Measurements from ENCODE around the gene POLR2C.

The POLR2C gene

GRCh38 chr16:57447186-57447962 is 15.1 kb upstream of the POLR2C start, which contains the start of the genes CIAPIN1 and COQ9:
Gene CIAPIN1 (minus strand): TSS chr16:57447385. CDS start chr16:57440928, 6,457 bp downstream.
Gene COQ9 (plus strand): TSS chr16:57447479. CDS start chr16:57447506, 27 bp downstream.
- H3K4me3 ChIP-seq (ENCODE audit: insufficient read depth, low read depth, low read length), result peak within 1 kb of the TSS; percentile 100
- H3K27ac ChIP-seq (ENCODE audit: insufficient read depth, low read depth, low read length, poor library complexity, severe bottlenecking), result peak within 1 kb of the TSS; percentile 46
- no peaks in the 10 kb centered on the region for H3K36me3 ChIP-seq (ENCODE audit: control insufficient read depth, insufficient read depth, low read length)
- no peaks in the 10 kb centered on the region for H3K27me3 ChIP-seq (ENCODE audit: control insufficient read depth, insufficient read depth, low read length, poor library complexity, severe bottlenecking)
- no peaks in the 10 kb centered on the region for H3K9me3 ChIP-seq (ENCODE audit: control insufficient read depth, low read length)
- WGBS, 2 experiments, result 0 to 1% methylated on average over 68 of the region's 68 CpGs
- peaks cover 11% of the 10 kb centered on the region for H3K4me1 ChIP-seq (ENCODE audit: control insufficient read depth, insufficient read depth, low read length)

DNA sequence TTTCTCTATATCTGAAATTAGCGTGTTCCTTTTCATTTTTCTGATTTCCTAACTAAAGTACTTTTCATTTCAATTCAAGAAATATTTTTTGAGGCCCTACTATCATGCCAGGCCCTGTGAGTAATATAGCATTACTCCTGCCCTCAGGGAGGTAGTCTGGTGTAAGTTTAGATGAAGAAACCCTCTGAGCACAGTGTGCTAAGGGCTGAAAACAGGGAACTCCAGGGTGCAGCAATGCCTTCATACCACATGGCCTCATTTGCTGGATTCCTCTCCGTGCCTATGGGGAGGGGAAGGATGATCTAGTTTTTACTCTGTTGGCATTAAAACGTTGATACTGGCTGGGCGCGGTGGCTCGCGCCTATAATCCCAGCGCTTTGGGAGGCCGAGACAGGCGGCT is 10.5 kb upstream of the POLR2C start:
- Histone ChIP-seq H3K4me3 (ENCODE audit: insufficient read depth, low read depth, low read length) (no peak overlapping the region), H3K36me3 (ENCODE audit: control insufficient read depth, insufficient read depth, low read length) (peaks cover 11% of the 10 kb centered on the region), H3K4me1 (ENCODE audit: control insufficient read depth, insufficient read depth, low read length) (peaks cover 6% of the 10 kb centered on the region), H3K27me3 (ENCODE audit: control insufficient read depth, insufficient read depth, low read length, poor library complexity, severe bottlenecking) (no peaks in the 10 kb centered on the region), H3K9me3 (ENCODE audit: control insufficient read depth, low read length) (no peaks in the 10 kb centered on the region), H3K27ac (ENCODE audit: insufficient read depth, low read depth, low read length, poor library complexity, severe bottlenecking) (no peak overlapping the region)
- 93 to 96% methylated on average over 10 of the region's 10 CpGs for WGBS, 2 experiments

- WGBS, 2 experiments, result 2% methylated on average over 14 to 16 of the region's 16 CpGs
- H3K36me3 ChIP-seq (ENCODE audit: control insufficient read depth, insufficient read depth, low read length), result peaks cover 22% of the 10 kb centered on the region
Observed at GRCh38 chr16:57462978-57463362, 491 bp downstream of the POLR2C start.

DNA sequence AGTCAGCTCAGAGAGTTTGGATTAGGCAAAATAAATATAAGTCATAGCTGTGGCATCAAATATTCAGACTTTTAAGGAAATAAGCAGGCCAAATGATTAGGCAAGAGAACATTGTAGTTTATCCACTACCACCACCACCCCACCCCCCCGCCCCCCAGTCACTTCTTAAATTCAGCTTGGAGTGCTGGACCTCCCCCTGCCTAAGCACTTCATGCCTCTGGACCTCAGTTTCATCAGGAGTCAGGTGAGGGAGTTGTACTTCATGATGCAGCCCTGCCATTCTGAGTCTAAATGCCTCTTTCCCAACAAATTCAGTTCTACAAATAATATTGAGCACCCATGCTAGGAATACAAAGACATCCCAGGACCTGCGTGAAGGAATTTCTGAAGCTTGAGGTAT is 2.0 kb downstream of the POLR2C start:
- WGBS, 2 experiments, result 100% methylated on average over 1 of the region's 2 CpGs

More at GRCh38 chr16:57462978-57463362, 491 bp downstream of the POLR2C start:
- Histone ChIP-seq H3K4me1 (ENCODE audit: control insufficient read depth, insufficient read depth, low read length) (peaks cover 3% of the 10 kb centered on the region), H3K4me3 (ENCODE audit: insufficient read depth, low read depth, low read length) (peak overlapping the region; percentile 62), H3K27ac (ENCODE audit: insufficient read depth, low read depth, low read length, poor library complexity, severe bottlenecking) (no peak overlapping the region), H3K9me3 (ENCODE audit: control insufficient read depth, low read length) (no peaks in the 10 kb centered on the region), H3K27me3 (ENCODE audit: control insufficient read depth, insufficient read depth, low read length, poor library complexity, severe bottlenecking) (no peaks in the 10 kb centered on the region)

GRCh38 chr16:57468346-57468745 is 5.9 kb downstream of the POLR2C start:
- H3K4me3 ChIP-seq (ENCODE audit: insufficient read depth, low read depth, low read length), result no peak overlapping the region
- no peak overlapping the region for H3K27ac ChIP-seq (ENCODE audit: insufficient read depth, low read depth, low read length, poor library complexity, severe bottlenecking)
- H3K36me3 ChIP-seq (ENCODE audit: control insufficient read depth, insufficient read depth, low read length), result peaks cover 31% of the 10 kb centered on the region
- 92 to 99% methylated on average over 2 of the region's 2 CpGs for WGBS, 2 experiments
- peaks cover 6% of the 10 kb centered on the region for H3K4me1 ChIP-seq (ENCODE audit: control insufficient read depth, insufficient read depth, low read length)
- no peaks in the 10 kb centered on the region for H3K27me3 ChIP-seq (ENCODE audit: control insufficient read depth, insufficient read depth, low read length, poor library complexity, severe bottlenecking)
- H3K9me3 ChIP-seq (ENCODE audit: control insufficient read depth, low read length), result no peaks in the 10 kb centered on the region

More for the DNA sequence above, 2.0 kb downstream of the POLR2C start:
- Histone ChIP-seq H3K36me3 (ENCODE audit: control insufficient read depth, insufficient read depth, low read length) (peaks cover 21% of the 10 kb centered on the region), H3K27ac (ENCODE audit: insufficient read depth, low read depth, low read length, poor library complexity, severe bottlenecking) (no peak overlapping the region), H3K27me3 (ENCODE audit: control insufficient read depth, insufficient read depth, low read length, poor library complexity, severe bottlenecking) (no peaks in the 10 kb centered on the region), H3K4me1 (ENCODE audit: control insufficient read depth, insufficient read depth, low read length) (peaks cover 3% of the 10 kb centered on the region), H3K9me3 (ENCODE audit: control insufficient read depth, low read length) (no peaks in the 10 kb centered on the region), H3K4me3 (ENCODE audit: insufficient read depth, low read depth, low read length) (no peak overlapping the region)

DNA sequence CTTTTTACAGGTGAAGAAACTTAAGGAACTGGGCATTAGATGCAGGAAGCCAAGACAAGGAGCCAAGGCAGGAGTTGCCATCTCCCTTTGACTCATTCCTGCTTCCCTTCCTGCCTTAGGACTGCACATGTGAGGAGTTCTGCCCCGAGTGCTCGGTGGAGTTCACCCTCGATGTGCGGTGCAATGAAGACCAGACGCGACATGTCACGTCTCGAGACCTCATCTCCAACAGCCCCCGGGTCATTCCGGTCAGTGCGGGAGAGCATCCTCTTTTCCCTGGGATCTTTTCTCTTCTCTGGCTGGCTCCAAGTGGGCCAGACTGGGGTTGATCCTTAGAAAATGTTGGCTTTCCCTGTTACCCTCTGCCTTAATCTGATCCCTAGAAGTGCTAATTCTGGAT is 6.6 kb downstream of the POLR2C start:
- no peak overlapping the region for H3K27ac ChIP-seq (ENCODE audit: insufficient read depth, low read depth, low read length, poor library complexity, severe bottlenecking)
- H3K4me3 ChIP-seq (ENCODE audit: insufficient read depth, low read depth, low read length), result no peak overlapping the region
- peaks cover 5% of the 10 kb centered on the region for H3K4me1 ChIP-seq (ENCODE audit: control insufficient read depth, insufficient read depth, low read length)
- peaks cover 30% of the 10 kb centered on the region for H3K36me3 ChIP-seq (ENCODE audit: control insufficient read depth, insufficient read depth, low read length)
- no peaks in the 10 kb centered on the region for H3K9me3 ChIP-seq (ENCODE audit: control insufficient read depth, low read length)
- WGBS, 2 experiments, result 95 to 97% methylated on average over 11 of the region's 11 CpGs
- no peaks in the 10 kb centered on the region for H3K27me3 ChIP-seq (ENCODE audit: control insufficient read depth, insufficient read depth, low read length, poor library complexity, severe bottlenecking)

DNA sequence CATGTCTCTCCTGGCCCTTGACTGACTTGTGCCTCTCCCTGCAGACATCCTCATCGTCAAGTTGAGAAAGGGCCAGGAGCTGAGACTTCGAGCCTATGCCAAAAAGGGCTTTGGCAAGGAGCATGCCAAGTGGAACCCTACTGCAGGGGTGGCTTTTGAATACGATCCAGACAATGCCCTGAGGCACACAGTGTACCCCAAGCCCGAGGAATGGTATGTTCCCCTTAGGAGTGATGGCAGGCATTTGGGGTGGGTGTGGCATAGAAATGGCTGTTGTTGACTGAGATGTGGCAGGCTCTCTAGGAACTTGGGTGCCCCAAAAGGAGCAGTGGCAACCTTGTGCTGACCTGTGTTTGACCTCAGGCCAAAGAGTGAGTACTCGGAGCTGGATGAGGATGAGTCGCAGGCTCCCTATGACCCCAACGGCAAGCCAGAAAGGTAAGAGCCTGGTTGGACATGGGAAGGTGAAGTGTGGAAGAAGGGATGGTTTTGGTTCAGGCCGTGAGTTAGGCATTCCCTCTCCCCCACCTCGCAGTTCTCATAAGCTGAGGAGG is 7.5 kb downstream of the POLR2C start:
- H3K27ac ChIP-seq (ENCODE audit: insufficient read depth, low read depth, low read length, poor library complexity, severe bottlenecking), result no peak overlapping the region
- H3K4me1 ChIP-seq (ENCODE audit: control insufficient read depth, insufficient read depth, low read length), result peaks cover 5% of the 10 kb centered on the region
- WGBS, 2 experiments, result 93 to 94% methylated on average over 9 of the region's 9 CpGs
- no peak overlapping the region for H3K4me3 ChIP-seq (ENCODE audit: insufficient read depth, low read depth, low read length)
- no peaks in the 10 kb centered on the region for H3K27me3 ChIP-seq (ENCODE audit: control insufficient read depth, insufficient read depth, low read length, poor library complexity, severe bottlenecking)
- no peaks in the 10 kb centered on the region for H3K9me3 ChIP-seq (ENCODE audit: control insufficient read depth, low read length)
- H3K36me3 ChIP-seq (ENCODE audit: control insufficient read depth, insufficient read depth, low read length), result peaks cover 27% of the 10 kb centered on the region

- Histone ChIP-seq H3K9me3 (ENCODE audit: control insufficient read depth, low read length) (no peaks in the 10 kb centered on the region), H3K27ac (ENCODE audit: insufficient read depth, low read depth, low read length, poor library complexity, severe bottlenecking) (no peak overlapping the region), H3K4me3 (ENCODE audit: insufficient read depth, low read depth, low read length) (no peak overlapping the region), H3K27me3 (ENCODE audit: control insufficient read depth, insufficient read depth, low read length, poor library complexity, severe bottlenecking) (no peaks in the 10 kb centered on the region), H3K4me1 (ENCODE audit: control insufficient read depth, insufficient read depth, low read length) (peaks cover 5% of the 10 kb centered on the region), H3K36me3 (ENCODE audit: control insufficient read depth, insufficient read depth, low read length) (peaks cover 26% of the 10 kb centered on the region)
- WGBS, 2 experiments, result 88 to 89% methylated on average over 6 of the region's 6 CpGs
Observed at GRCh38 chr16:57470711-57471110, 8.2 kb downstream of the POLR2C start.

- WGBS, 2 experiments, result 92 to 96% methylated on average over 1 of the region's 1 CpG
- peaks cover 7% of the 10 kb centered on the region for H3K4me1 ChIP-seq (ENCODE audit: control insufficient read depth, insufficient read depth, low read length)
- H3K27ac ChIP-seq (ENCODE audit: insufficient read depth, low read depth, low read length, poor library complexity, severe bottlenecking), result no peak overlapping the region
- H3K36me3 ChIP-seq (ENCODE audit: control insufficient read depth, insufficient read depth, low read length), result peaks cover 21% of the 10 kb centered on the region
- no peak overlapping the region for H3K4me3 ChIP-seq (ENCODE audit: insufficient read depth, low read depth, low read length)
- H3K27me3 ChIP-seq (ENCODE audit: control insufficient read depth, insufficient read depth, low read length, poor library complexity, severe bottlenecking), result no peaks in the 10 kb centered on the region
- no peaks in the 10 kb centered on the region for H3K9me3 ChIP-seq (ENCODE audit: control insufficient read depth, low read length)
Observed at GRCh38 chr16:57471209-57471608, 8.7 kb downstream of the POLR2C start.

DNA sequence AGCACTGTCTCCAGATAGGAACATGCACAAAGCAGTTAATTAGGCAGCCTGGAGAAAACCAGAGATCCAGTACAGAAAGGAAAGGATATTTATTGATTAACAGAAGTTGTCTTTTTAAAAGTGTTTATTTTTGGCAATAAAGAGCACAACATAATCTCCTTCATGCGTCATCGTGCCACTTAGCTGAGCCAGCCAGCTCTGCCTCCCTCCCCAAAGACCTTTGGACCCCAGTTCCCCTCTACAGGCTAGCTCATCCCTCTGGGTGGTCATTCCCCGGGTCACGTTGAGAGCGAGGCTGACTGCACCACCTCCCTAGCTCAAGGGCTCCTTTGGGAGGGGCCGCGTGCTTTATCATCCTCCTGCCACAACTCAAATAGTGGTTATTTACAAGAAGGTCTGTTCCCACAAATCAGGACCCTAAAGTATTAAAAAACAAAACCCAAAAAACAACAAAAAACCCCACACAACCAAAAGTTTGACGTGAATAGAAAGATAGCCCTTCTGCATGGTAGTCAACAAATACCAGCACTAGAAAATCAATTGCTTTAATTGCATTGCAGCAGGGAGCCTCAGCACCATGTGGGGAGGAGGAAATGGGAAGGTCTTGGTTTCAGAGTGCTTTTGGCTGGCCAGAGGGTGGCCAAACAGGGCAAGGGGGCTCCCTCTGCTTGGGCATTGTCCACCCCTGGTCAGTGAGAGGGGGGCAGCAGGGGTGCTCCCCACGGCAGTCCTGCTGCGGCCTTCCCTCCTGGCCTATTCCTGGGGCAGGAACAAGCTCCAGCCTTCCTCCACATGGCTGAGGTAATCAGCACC is 9.6 kb downstream of the POLR2C start:
- 46 to 49% methylated on average over 10 of the region's 10 CpGs for WGBS, 2 experiments
- H3K27ac ChIP-seq (ENCODE audit: insufficient read depth, low read depth, low read length, poor library complexity, severe bottlenecking), result no peak overlapping the region

More for the DNA sequence above, 9.6 kb downstream of the POLR2C start:
- Histone ChIP-seq H3K4me3 (ENCODE audit: insufficient read depth, low read depth, low read length) (no peak overlapping the region), H3K4me1 (ENCODE audit: control insufficient read depth, insufficient read depth, low read length) (peaks cover 16% of the 10 kb centered on the region), H3K27me3 (ENCODE audit: control insufficient read depth, insufficient read depth, low read length, poor library complexity, severe bottlenecking) (no peaks in the 10 kb centered on the region), H3K9me3 (ENCODE audit: control insufficient read depth, low read length) (no peaks in the 10 kb centered on the region), H3K36me3 (ENCODE audit: control insufficient read depth, insufficient read depth, low read length) (peaks cover 19% of the 10 kb centered on the region)

All from ectodermal cell (in vitro differentiated cells).